ENCODE measurements around the gene PDE1C. TPM values are rescaled to one million over a fixed set of nuclear protein-coding genes. Genes with fewer than 3 reads are reported as not detected.

PDE1C gene
- total RNA-seq, 1 donor from 2014 or later, result 54.6 TPM

GRCh38 chr7:32039000-32039756, 31.0 kb downstream of the PDE1C start:
- peak; percentile 26 for TF ChIP-seq CTCF (IDR thresholded peaks at IDR 0.05)
- Mint-ChIP-seq H3K4me3 (ENCODE audit: unreplicated experiment) (no peak overlapping the region), H3K36me3 (ENCODE audit: low read depth) (peaks cover 2% of the 10 kb centered on the region), H3K4me1 (ENCODE audit: low read depth) (peaks cover 31% of the 10 kb centered on the region), H3K27ac (ENCODE audit: unreplicated experiment) (no peak overlapping the region), H3K27me3 (ENCODE audit: low read depth) (no peaks in the 10 kb centered on the region), H3K9me3 (ENCODE audit: low read depth) (no peaks in the 10 kb centered on the region)
- DNase-seq (ENCODE audit: low spot score), result no peak

- DNase-seq (ENCODE audit: low spot score), result no peak
- Mint-ChIP-seq H3K27ac (ENCODE audit: unreplicated experiment) (no peak overlapping the region), H3K4me1 (ENCODE audit: low read depth) (peaks cover 26% of the 10 kb centered on the region), H3K4me3 (ENCODE audit: unreplicated experiment) (no peak overlapping the region), H3K36me3 (ENCODE audit: low read depth) (peaks cover 3% of the 10 kb centered on the region), H3K27me3 (ENCODE audit: low read depth) (no peaks in the 10 kb centered on the region), H3K9me3 (ENCODE audit: low read depth) (no peaks in the 10 kb centered on the region)
- TF ChIP-seq CTCF (IDR thresholded peaks at IDR 0.05), result no peak
Measured at GRCh38 chr7:32037650-32038198, 32.5 kb downstream of the PDE1C start.

- H3K4me1 Mint-ChIP-seq (ENCODE audit: low read depth), result peaks cover 27% of the 10 kb centered on the region
- H3K9me3 Mint-ChIP-seq (ENCODE audit: low read depth), result no peaks in the 10 kb centered on the region
- DNase-seq (ENCODE audit: low spot score), result no peak
- no peaks in the 10 kb centered on the region for H3K27me3 Mint-ChIP-seq (ENCODE audit: low read depth)
- TF ChIP-seq CTCF (IDR thresholded peaks at IDR 0.05), result no peak
- H3K27ac Mint-ChIP-seq (ENCODE audit: unreplicated experiment), result no peak overlapping the region
- H3K4me3 Mint-ChIP-seq (ENCODE audit: unreplicated experiment), result no peak overlapping the region
- H3K36me3 Mint-ChIP-seq (ENCODE audit: low read depth), result peaks cover 5% of the 10 kb centered on the region
Measured at GRCh38 chr7:32036557-32036956, 33.6 kb downstream of the PDE1C start.

GRCh38 chr7:32034052-32034451, 36.2 kb downstream of the PDE1C start:
- Mint-ChIP-seq H3K27ac (ENCODE audit: unreplicated experiment) (no peak overlapping the region), H3K9me3 (ENCODE audit: low read depth) (no peaks in the 10 kb centered on the region), H3K4me3 (ENCODE audit: unreplicated experiment) (no peak overlapping the region), H3K27me3 (ENCODE audit: low read depth) (no peaks in the 10 kb centered on the region), H3K4me1 (ENCODE audit: low read depth) (peaks cover 34% of the 10 kb centered on the region), H3K36me3 (ENCODE audit: low read depth) (peaks cover 7% of the 10 kb centered on the region)
- DNase-seq (ENCODE audit: low spot score), result no peak
- no peak for TF ChIP-seq CTCF (IDR thresholded peaks at IDR 0.05)

- no peak for DNase-seq (ENCODE audit: low spot score)
- Mint-ChIP-seq H3K36me3 (ENCODE audit: low read depth) (peaks cover 7% of the 10 kb centered on the region), H3K4me3 (ENCODE audit: unreplicated experiment) (no peak overlapping the region), H3K4me1 (ENCODE audit: low read depth) (peaks cover 34% of the 10 kb centered on the region), H3K9me3 (ENCODE audit: low read depth) (no peaks in the 10 kb centered on the region), H3K27ac (ENCODE audit: unreplicated experiment) (no peak overlapping the region), H3K27me3 (ENCODE audit: low read depth) (no peaks in the 10 kb centered on the region)
- no peak for TF ChIP-seq CTCF (IDR thresholded peaks at IDR 0.05)
Measured at GRCh38 chr7:32033006-32033405, 37.2 kb downstream of the PDE1C start.
